OCI-LY1 (cell line): ENCODE data around the gene RNASE1.

ENCODE experiments used
- EZH2 ChIP-seq: fragments of 200-600 bp; sonication (generic), shearing (Covaris generic); IDR thresholded peaks from 2 replicates; pipeline ENCODE4 v1.8.0; 2017; ENCODE audit warnings: borderline replicate concordance, mixed run types, mild to moderate bottlenecking, antibody characterized with exemption, low read length, moderate library complexity, mixed read lengths
- TF ChIP-seq, protein P1 (sequence below): fragments of 200-600 bp; sonication (generic), shearing (Covaris generic); IDR thresholded peaks from 2 replicates; pipeline ENCODE4 v1.5.1; 2017; ENCODE audit warnings: mild to moderate bottlenecking, antibody characterized with exemption, low read length, moderate library complexity, mixed read lengths

DNA sequence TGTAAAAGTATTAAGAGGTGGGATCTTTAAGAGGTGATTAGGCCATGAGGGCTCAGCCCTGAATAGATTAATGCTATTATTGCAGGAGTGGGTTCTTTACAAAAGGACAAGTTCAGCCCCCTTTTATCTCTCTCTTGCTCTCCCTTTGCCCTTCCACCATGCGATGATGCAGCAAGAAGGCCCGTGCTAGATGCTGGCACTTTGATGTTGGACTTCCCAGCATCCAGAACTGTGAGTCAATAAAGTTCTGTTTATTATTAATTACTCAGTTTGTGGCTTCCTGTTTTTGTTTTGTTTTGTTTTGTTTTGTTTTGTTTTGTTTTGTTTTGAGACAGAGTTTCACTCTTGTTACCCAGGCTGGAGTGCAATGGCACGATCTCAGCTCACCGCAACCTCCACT lies 10.1 kb downstream of the RNASE1 start:
- TF ChIP-seq, protein P1, sequence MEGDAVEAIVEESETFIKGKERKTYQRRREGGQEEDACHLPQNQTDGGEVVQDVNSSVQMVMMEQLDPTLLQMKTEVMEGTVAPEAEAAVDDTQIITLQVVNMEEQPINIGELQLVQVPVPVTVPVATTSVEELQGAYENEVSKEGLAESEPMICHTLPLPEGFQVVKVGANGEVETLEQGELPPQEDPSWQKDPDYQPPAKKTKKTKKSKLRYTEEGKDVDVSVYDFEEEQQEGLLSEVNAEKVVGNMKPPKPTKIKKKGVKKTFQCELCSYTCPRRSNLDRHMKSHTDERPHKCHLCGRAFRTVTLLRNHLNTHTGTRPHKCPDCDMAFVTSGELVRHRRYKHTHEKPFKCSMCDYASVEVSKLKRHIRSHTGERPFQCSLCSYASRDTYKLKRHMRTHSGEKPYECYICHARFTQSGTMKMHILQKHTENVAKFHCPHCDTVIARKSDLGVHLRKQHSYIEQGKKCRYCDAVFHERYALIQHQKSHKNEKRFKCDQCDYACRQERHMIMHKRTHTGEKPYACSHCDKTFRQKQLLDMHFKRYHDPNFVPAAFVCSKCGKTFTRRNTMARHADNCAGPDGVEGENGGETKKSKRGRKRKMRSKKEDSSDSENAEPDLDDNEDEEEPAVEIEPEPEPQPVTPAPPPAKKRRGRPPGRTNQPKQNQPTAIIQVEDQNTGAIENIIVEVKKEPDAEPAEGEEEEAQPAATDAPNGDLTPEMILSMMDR = no peak
- no peak for TF ChIP-seq EZH2
